GM19043 (cell line): Measurements from ENCODE around the gene ZC3H14.
"Not testable (repeated sequence)": the region's sequence is repeated elsewhere in the genome, so short reads cannot be mapped to it uniquely, and the experiment has no call there.

Source experiments
- ATAC-seq: cut with Tn5 transposase; IDR thresholded peaks from one replicate; pipeline ENCODE4 v1.9.1; 2021; ENCODE audit warnings: low read depth; ENCODE audit not compliant: unreplicated experiment

The ZC3H14 gene

GRCh38 chr14:88562831-88563686 is at the start of gene ZC3H14:
Gene ZC3H14, plus strand, starts transcription at chr14:88563037. Its CDS starts 97 bp downstream, at chr14:88563134.
- ATAC-seq: peak; percentile 88

- no peak for ATAC-seq
These were observed 47.2 kb upstream of the ZC3H14 start for GRCh38 chr14:88515499-88516221.

GRCh38 chr14:88516861-88517357 is 45.9 kb upstream of the ZC3H14 start:
- no peak for ATAC-seq

- ATAC-seq: no peak
These were observed 44.0 kb upstream of the ZC3H14 start for GRCh38 chr14:88518592-88519512.

- ATAC-seq: no peak
These were observed 42.9 kb upstream of the ZC3H14 start for GRCh38 chr14:88519907-88520306.

GRCh38 chr14:88521818-88522217 is 41.0 kb upstream of the ZC3H14 start:
- ATAC-seq: no peak

- ATAC-seq: no peak
These were observed 40.4 kb upstream of the ZC3H14 start for GRCh38 chr14:88522393-88522792.

GRCh38 chr14:88529889-88530288 is 32.9 kb upstream of the ZC3H14 start:
- ATAC-seq: not testable (repeated sequence)

- no peak for ATAC-seq
These were observed 29.7 kb upstream of the ZC3H14 start for GRCh38 chr14:88533064-88533602.

GRCh38 chr14:88535149-88535548 is 27.7 kb upstream of the ZC3H14 start:
- ATAC-seq: no peak

GRCh38 chr14:88535813-88536212 is 27.0 kb upstream of the ZC3H14 start:
- ATAC-seq: no peak

GRCh38 chr14:88541324-88541723 is 21.5 kb upstream of the ZC3H14 start:
- no peak for ATAC-seq

GRCh38 chr14:88542857-88543795 is 19.7 kb upstream of the ZC3H14 start:
- ATAC-seq: no peak

- ATAC-seq: no peak
These were observed 17.6 kb upstream of the ZC3H14 start for GRCh38 chr14:88545256-88545655.

- ATAC-seq: no peak
These were observed 16.0 kb upstream of the ZC3H14 start for GRCh38 chr14:88546621-88547385.

- ATAC-seq: no peak
These were observed 15.5 kb upstream of the ZC3H14 start for GRCh38 chr14:88547386-88547780.

- ATAC-seq: no peak
These were observed 12.8 kb upstream of the ZC3H14 start for GRCh38 chr14:88550078-88550477.

- peak; percentile 51 for ATAC-seq
These were observed 11.6 kb upstream of the ZC3H14 start for GRCh38 chr14:88551094-88551870.
